ENCODE results near the gene HBG1. TPM values are rescaled to one million over a fixed set of nuclear protein-coding genes. Genes with fewer than 3 reads are reported as not detected.

HBG1 gene
- total and polyA plus RNA-seq, 2 of the 4 experiments (the other 2 are of a cell fraction): not detected

GRCh38 chr11:5226732-5227310 is 22.8 kb downstream of the HBG1 start, which contains the start of gene HBB:
Gene HBB (minus strand): TSS chr11:5227071. CDS start chr11:5227021, 50 bp downstream.
- no peaks in the 10 kb centered on the region for H3K9me3 ChIP-seq (ENCODE audit: control insufficient read depth, insufficient read depth, low read length)
- no peak within 1 kb of the TSS for H4K91ac ChIP-seq (ENCODE audit: insufficient read depth, low read depth, low read length)
- H2BK15ac ChIP-seq (ENCODE audit: low read depth, low read length): no peak within 1 kb of the TSS
- POLR2A ChIA-PET (ENCODE audit: unreplicated experiment): no interaction called here
- H4K5ac ChIP-seq (ENCODE audit: low read depth, low read length): no peak within 1 kb of the TSS
- in situ Hi-C loops (cut with MboI; ENCODE audit: low sequenced_read_pairs): no loop called here
- no peak within 1 kb of the TSS; the same call in 1 of the 2 replicates for H3K18ac ChIP-seq (ENCODE audit: low read depth, low read length)
- WGBS, 2 experiments (ENCODE audit: extremely low coverage in 2 of 2, insufficient read length in 1 of 2): no CpG with 5 or more reads among the region's 3 CpGs
- no peaks in the 10 kb centered on the region for H3K27me3 ChIP-seq (ENCODE audit: control insufficient read depth, insufficient read depth, low read length)
- DNase-seq (no peak), ATAC-seq (ENCODE audit: low read depth) (no peak)
- H3K9ac ChIP-seq (ENCODE audit: low read depth, low read length): no peak within 1 kb of the TSS
- H2AK9ac ChIP-seq (replicated peaks; ENCODE audit: low read depth, low read length, poor library complexity): no peak within 1 kb of the TSS
- H3K79me1 ChIP-seq (ENCODE audit: low read depth in 1 of 2, low read length in 2 of 2): no peaks in the 10 kb centered on the region
- H2AFZ ChIP-seq (replicated peaks; ENCODE audit: low read length, poor library complexity): no peak within 1 kb of the TSS
- H3K14ac ChIP-seq (replicated peaks; ENCODE audit: low read depth, low read length): no peak within 1 kb of the TSS; the same call in 1 of the 2 replicates
- H4K20me1 ChIP-seq (ENCODE audit: insufficient read depth, low read length): no peaks in the 10 kb centered on the region
- no peak within 1 kb of the TSS for H3K56ac ChIP-seq (ENCODE audit: extremely low read depth, insufficient read depth, low read length)
- dilution Hi-C loops (cut with HindIII; ENCODE audit: low sequenced_read_pairs, unreplicated experiment): no loop called here
- H2BK20ac ChIP-seq (ENCODE audit: low read depth, low read length): no peak within 1 kb of the TSS; the same call in 1 of the 2 replicates
- no peak within 1 kb of the TSS for H3K4ac ChIP-seq (ENCODE audit: low read depth, low read length)
- H3K4me2 ChIP-seq (ENCODE audit: low read depth, low read length): no peak within 1 kb of the TSS
- no peak within 1 kb of the TSS for H2BK5ac ChIP-seq (ENCODE audit: low read depth, low read length, poor library complexity, severe bottlenecking)
- no peaks in the 10 kb centered on the region for H3K4me1 ChIP-seq (ENCODE audit: control insufficient read depth, insufficient read depth, low read length)
- no peak within 1 kb of the TSS for H3K27ac ChIP-seq (ENCODE audit: insufficient read depth, low read length)
- TF ChIP-seq RAD21 (IDR thresholded peaks at IDR 0.05; ENCODE audit: low read length) (no peak), POLR2A (IDR thresholded peaks at IDR 0.05; ENCODE audit: low read depth, low read length) (no peak), ELK1 (IDR thresholded peaks at IDR 0.05; ENCODE audit: borderline replicate concordance, low read depth, low read length) (no peak), MXI1 (IDR thresholded peaks at IDR 0.05; ENCODE audit: borderline replicate concordance, low read depth, low read length) (no peak), CEBPB (IDR thresholded peaks at IDR 0.05; ENCODE audit: low read depth, low read length) (no peak), SMC3 (IDR thresholded peaks at IDR 0.05; ENCODE audit: low read depth, low read length) (no peak), RCOR1 (IDR thresholded peaks at IDR 0.05; ENCODE audit: insufficient replicate concordance, low read length) (no peak), RFX5 (IDR thresholded peaks at IDR 0.05; ENCODE audit: low read depth, low read length) (no peak), BHLHE40 (IDR thresholded peaks at IDR 0.05; ENCODE audit: low read depth, low read length) (no peak), USF2 (IDR thresholded peaks at IDR 0.05; ENCODE audit: low read depth, low read length) (no peak), MAZ (IDR thresholded peaks at IDR 0.05; ENCODE audit: borderline replicate concordance, low read depth, low read length) (no peak), CHD1 (IDR thresholded peaks at IDR 0.05; ENCODE audit: low read depth, low read length) (no peak), FOS (IDR thresholded peaks at IDR 0.05; ENCODE audit: low read depth, low read length) (no peak), CTCF (conservative IDR thresholded peaks at IDR 0.05; ENCODE audit: low read depth, low read length) (no peak), MAFK (IDR thresholded peaks at IDR 0.05; ENCODE audit: low read depth, low read length) (no peak), NFE2L2 (IDR thresholded peaks at IDR 0.05; ENCODE audit: low read depth, low read length) (no peak)
- no peak within 1 kb of the TSS for H3K23ac ChIP-seq (ENCODE audit: low read depth, low read length)
- H4K8ac ChIP-seq (ENCODE audit: low read depth in 2 of 2, low read length in 2 of 2): no peak within 1 kb of the TSS
- no peaks in the 10 kb centered on the region for H3K9me1 ChIP-seq (ENCODE audit: insufficient read depth, low read length)
- intact Hi-C loops (cut with micrococcal nuclease): no loop called here
- BruUV-seq (replicated peaks): no TSS peak
- no peak within 1 kb of the TSS for H3K4me3 ChIP-seq (ENCODE audit: insufficient read depth, low read depth, low read length)
- no peaks in the 10 kb centered on the region for H3K36me3 ChIP-seq (ENCODE audit: control insufficient read depth, insufficient read depth, low read length)
- CTCF ChIA-PET: no interaction called here
- peak within 1 kb of the TSS; percentile 6; the same call in 1 of the 2 replicates for H2BK120ac ChIP-seq (ENCODE audit: low read depth, low read length)
- H2AK5ac ChIP-seq (ENCODE audit: low read depth, low read length): peak within 1 kb of the TSS; percentile 39
